ENCODE data around the gene SEMA4C. TPM values are rescaled to one million over a fixed set of nuclear protein-coding genes. Genes with fewer than 3 reads are reported as not detected.
"Not testable (repeated sequence)": the region's sequence is repeated elsewhere in the genome, so short reads cannot be mapped to it uniquely, and the experiment has no call there.

Gene SEMA4C
- polyA plus RNA-seq, 1 of the 3 experiments (the other 2 are of a cell fraction): 34.8 TPM

- H2AFZ ChIP-seq (ENCODE audit: low read depth): no peak overlapping the region
- 80% methylated on average over 7 of the region's 7 CpGs for WGBS (ENCODE audit: low lambda C conversion rate)
- peaks cover 0 to 56% of the 10 kb centered on the region in 2 experiments; a peak in 1 of 4 replicates for H3K4me1 ChIP-seq (ENCODE audit: control insufficient read depth in 1 of 2, insufficient read depth in 2 of 2, low read depth in 1 of 2, low read length in 1 of 2)
- ChIA-PET CTCF (interaction anchor here (1.2 to 1.3 kb wide), 2 partner anchors 61 to 62 kb away, joined by 4 to 9 read pairs; no protein-coding TSS in a partner anchor), POLR2A (interaction anchor here (1.0 kb wide), 1 partner anchor 21 kb away, joined by 3 read pairs; no protein-coding TSS in a partner anchor)
- H3F3A ChIP-seq (replicated peaks; ENCODE audit: insufficient read depth): no peaks in the 10 kb centered on the region
- no peak for TF ChIP-seq RCOR1 (IDR thresholded peaks at IDR 0.05; ENCODE audit: low read length)
- TF ChIP-seq EZH2phosphoT487 (IDR thresholded peaks at IDR 0.05; ENCODE audit: borderline replicate concordance, low read depth): no peak
- no peak for TF ChIP-seq CHD2 (IDR thresholded peaks at IDR 0.05; ENCODE audit: low read length, partially characterized antibody)
- no peak for TF ChIP-seq IRF3 (IDR thresholded peaks at IDR 0.05; ENCODE audit: low read depth, low read length)
- TF ChIP-seq GABPA (IDR thresholded peaks at IDR 0.05; ENCODE audit: low read depth): no peak
- TF ChIP-seq ZBTB33 (IDR thresholded peaks at IDR 0.05; ENCODE audit: borderline replicate concordance, low read depth): no peak
- TF ChIP-seq RFX5 (IDR thresholded peaks at IDR 0.05; ENCODE audit: low read length): no peak
- TF ChIP-seq RXRA (IDR thresholded peaks at IDR 0.05; ENCODE audit: borderline replicate concordance, low read depth): no peak
- TF ChIP-seq GATA2 (CRISPR knock-in tag; IDR thresholded peaks at IDR 0.05): no peak
- TF ChIP-seq EP300 (IDR thresholded peaks at IDR 0.05; ENCODE audit: borderline replicate concordance in 1 of 2, low read depth in 1 of 2, low read length in 1 of 2): no peak
- TF ChIP-seq USF2 (IDR thresholded peaks at IDR 0.05; ENCODE audit: borderline replicate concordance, low read depth, low read length): no peak
- no peak for TF ChIP-seq YY1 (IDR thresholded peaks at IDR 0.05; ENCODE audit: low read depth)
- no peak for TF ChIP-seq JUND (IDR thresholded peaks at IDR 0.05)
- no peaks in the 10 kb centered on the region for H3K79me2 ChIP-seq (ENCODE audit: insufficient read depth)
- no peaks in the 10 kb centered on the region for H4K20me1 ChIP-seq (ENCODE audit: insufficient read depth)
- no peaks in the 10 kb centered on the region for H3K9me2 ChIP-seq
- no peaks in the 10 kb centered on the region for H3K9me3 ChIP-seq
- H3K4me3 ChIP-seq (ENCODE audit: low read depth in 2 of 2, low read length in 1 of 2): no peak overlapping the region
- no peak for DNase-seq
- no peaks in the 10 kb centered on the region for H3K27me3 ChIP-seq (ENCODE audit: insufficient read depth)
- no peak overlapping the region for H3K4me2 ChIP-seq
- H3K9ac ChIP-seq: no peak overlapping the region
- H3K36me3 ChIP-seq (replicated peaks in 1 of 2; ENCODE audit: control insufficient read depth in 1 of 2, insufficient read depth in 2 of 2, low read length in 1 of 2): no peaks in the 10 kb centered on the region
- no peak overlapping the region; a peak in 1 of 4 replicates for H3K27ac ChIP-seq (ENCODE audit: low read depth in 2 of 2, low read length in 1 of 2)
Observed at GRCh38 chr2:96890252-96890651, 20.4 kb upstream of the SEMA4C start.

GRCh38 chr2:96889502-96889901 is 19.6 kb upstream of the SEMA4C start:
- not testable (repeated sequence) for H3K36me3 ChIP-seq (replicated peaks in 1 of 2; ENCODE audit: control insufficient read depth in 1 of 2, insufficient read depth in 2 of 2, low read length in 1 of 2); H3K27ac ChIP-seq (ENCODE audit: low read depth in 2 of 2, low read length in 1 of 2); H3K9ac ChIP-seq; H3K9me3 ChIP-seq; H2AFZ ChIP-seq (ENCODE audit: low read depth); H3K79me2 ChIP-seq (ENCODE audit: insufficient read depth); H3K4me3 ChIP-seq (ENCODE audit: low read depth in 2 of 2, low read length in 1 of 2); H3K4me2 ChIP-seq; H3F3A ChIP-seq (replicated peaks; ENCODE audit: insufficient read depth); DNase-seq; H3K9me2 ChIP-seq; H4K20me1 ChIP-seq (ENCODE audit: insufficient read depth); H3K27me3 ChIP-seq (ENCODE audit: insufficient read depth)
- ChIA-PET POLR2A (interaction anchor here (0.6 kb wide), 1 partner anchor 22 kb away, joined by 5 read pairs; no protein-coding TSS in a partner anchor), CTCF (interaction anchor here (1.0 to 1.6 kb wide), 2 partner anchors 10 to 60 kb away, joined by 3 read pairs; no protein-coding TSS in a partner anchor)
- WGBS (ENCODE audit: low lambda C conversion rate): 82% methylated on average over 5 of the region's 5 CpGs
- H3K4me1 ChIP-seq (ENCODE audit: control insufficient read depth in 1 of 2, insufficient read depth in 2 of 2, low read depth in 1 of 2, low read length in 1 of 2): peaks cover 0 to 52% of the 10 kb centered on the region in 2 experiments; a peak in 1 of 4 replicates

Measured in SK-N-SH (cell line).